Activated CD4-positive, CD25-positive, alpha-beta regulatory T cell treated with anti-CD3 and anti-CD28 coated beads, Interleukin-2, amount 50 U/mL, for 72 hours (primary cell): Measurements from ENCODE around the gene VASN.
"Not testable (repeated sequence)": the region's sequence is repeated elsewhere in the genome, so short reads cannot be mapped to it uniquely, and the experiment has no call there.

Experiments
- DNase-seq: peaks from one replicate; pipeline ENCODE4 v3.0.0; 2021

Gene VASN

GRCh38 chr16:4371357-4372000 lies at the start of gene VASN:
Gene VASN (plus strand): TSS chr16:4371848. CDS start chr16:4380878, 9,030 bp downstream.
- DNase-seq, result peak; percentile 76

- DNase-seq, result no peak
Measured at GRCh38 chr16:4322121-4323052, 49.3 kb upstream of the VASN start.

- DNase-seq, result no peak
Measured at GRCh38 chr16:4323071-4323844, 48.4 kb upstream of the VASN start.

- no peak for DNase-seq
Measured at GRCh38 chr16:4323845-4324488, 47.7 kb upstream of the VASN start.

- DNase-seq, result no peak
Measured at GRCh38 chr16:4324492-4325252, 47.0 kb upstream of the VASN start.

GRCh38 chr16:4325253-4325758 lies 46.3 kb upstream of the VASN start:
- no peak for DNase-seq

GRCh38 chr16:4327386-4328045 lies 44.1 kb upstream of the VASN start:
- no peak for DNase-seq

GRCh38 chr16:4328046-4328781 lies 43.4 kb upstream of the VASN start:
- DNase-seq, result no peak

GRCh38 chr16:4328782-4329775 lies 42.6 kb upstream of the VASN start:
- no peak for DNase-seq

- peak; percentile 82 for DNase-seq
Measured at GRCh38 chr16:4330277-4330874, 41.3 kb upstream of the VASN start.

GRCh38 chr16:4332083-4332482 lies 39.6 kb upstream of the VASN start:
- DNase-seq, result no peak

GRCh38 chr16:4332623-4333307 lies 38.9 kb upstream of the VASN start:
- DNase-seq, result no peak

- no peak for DNase-seq
Measured at GRCh38 chr16:4333308-4333638, 38.4 kb upstream of the VASN start.

- not testable (repeated sequence) for DNase-seq
Measured at GRCh38 chr16:4333714-4334113, 37.9 kb upstream of the VASN start.

- DNase-seq, result no peak
Measured at GRCh38 chr16:4334724-4335495, 36.7 kb upstream of the VASN start.

- no peak for DNase-seq
Measured at GRCh38 chr16:4336701-4337539, 34.7 kb upstream of the VASN start.
